Measurements from ENCODE around the gene SFTPA1. TPM values are rescaled to one million over a fixed set of nuclear protein-coding genes. Genes with fewer than 3 reads are reported as not detected.
"Not testable (repeated sequence)": the region's sequence is repeated elsewhere in the genome, so short reads cannot be mapped to it uniquely, and the experiment has no call there.

Gene SFTPA1
- polyA plus RNA-seq, 1 experiment = not detected

DNA sequence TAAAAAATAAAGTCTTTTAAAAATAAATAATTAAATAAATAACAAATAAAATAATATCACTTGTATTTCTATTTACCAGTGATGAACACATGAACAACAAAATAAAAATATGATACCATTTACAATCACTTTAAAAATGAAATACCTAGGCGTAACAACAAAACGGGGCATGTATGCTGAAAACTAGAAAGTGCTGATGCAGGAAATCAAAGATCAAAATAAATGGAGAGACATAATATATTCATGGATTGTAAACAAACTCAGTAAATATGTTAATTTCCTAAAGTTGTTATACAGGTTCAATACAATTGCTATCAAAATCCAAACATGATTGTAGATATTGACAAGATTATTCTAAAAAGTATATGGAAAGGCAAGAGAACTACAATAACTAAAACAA is 31.4 kb upstream of the SFTPA1 start:
- ChIA-PET CTCF (no interaction called here), POLR2A (no interaction called here)
- Histone ChIP-seq H3K4me3 (ENCODE audit: low read depth, low read length) (no peak overlapping the region), H3K9me3 (ENCODE audit: control insufficient read depth, insufficient read depth, low read length) (no peaks in the 10 kb centered on the region), H3K27me3 (ENCODE audit: control insufficient read depth, insufficient read depth, low read length) (peaks cover 13% of the 10 kb centered on the region), H3K27ac (ENCODE audit: low read depth, low read length) (no peak overlapping the region)
- no peak for DNase-seq (ENCODE audit: low read depth, low spot score)
- TF ChIP-seq CTCF (IDR thresholded peaks at IDR 0.05; ENCODE audit: low read depth, low read length) = no peak

DNA sequence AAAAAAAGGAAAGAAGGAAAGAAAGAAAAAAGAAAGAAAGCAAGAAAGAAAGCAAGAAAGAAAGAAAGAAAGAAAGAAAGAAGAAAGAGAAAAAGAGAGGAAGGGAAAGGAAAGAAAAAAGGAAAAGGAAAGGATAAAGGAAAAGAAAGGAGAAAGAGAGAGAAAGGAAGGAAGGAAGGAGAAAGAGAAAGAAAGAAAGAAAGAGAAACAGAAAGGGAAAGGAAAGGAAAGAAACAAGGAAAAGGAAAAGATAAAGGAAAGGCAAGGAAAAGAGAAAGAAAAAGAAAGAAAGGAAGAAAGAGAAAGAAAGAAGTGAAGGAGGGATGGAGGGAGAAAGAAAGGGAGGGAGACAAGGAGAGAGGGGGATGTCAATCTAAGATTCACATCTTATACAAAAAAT is 29.7 kb upstream of the SFTPA1 start:
- H3K27me3 ChIP-seq (ENCODE audit: control insufficient read depth, insufficient read depth, low read length) = peaks cover 23% of the 10 kb centered on the region
- no peaks in the 10 kb centered on the region for H3K9me3 ChIP-seq (ENCODE audit: control insufficient read depth, insufficient read depth, low read length)
- H3K4me3 ChIP-seq (ENCODE audit: low read depth, low read length) = no peak overlapping the region
- POLR2A ChIA-PET = no interaction called here
- TF ChIP-seq CTCF (IDR thresholded peaks at IDR 0.05; ENCODE audit: low read depth, low read length) = no peak
- no peak for DNase-seq (ENCODE audit: low read depth, low spot score)
- CTCF ChIA-PET = no interaction called here
- H3K27ac ChIP-seq (ENCODE audit: low read depth, low read length) = no peak overlapping the region

DNA sequence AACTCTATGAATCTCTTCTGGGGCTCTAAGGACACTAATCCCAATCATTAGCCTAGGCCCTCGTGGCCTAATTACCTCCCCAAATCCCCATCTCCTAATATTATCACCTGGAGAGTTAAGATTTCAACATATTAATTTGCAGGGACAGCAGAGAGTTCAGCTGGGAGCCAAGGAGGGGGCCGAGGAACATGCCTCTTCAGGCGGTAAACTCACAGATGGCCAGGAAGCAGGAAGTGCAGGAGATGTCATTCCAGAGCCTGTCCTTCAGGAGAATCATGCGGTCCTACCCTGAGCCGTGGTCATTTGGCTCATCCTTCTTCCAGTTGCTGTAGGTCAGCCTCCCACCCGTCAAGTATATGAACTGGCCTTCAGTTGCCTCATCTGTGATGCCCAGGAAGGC is 28.6 kb upstream of the SFTPA1 start:
- Histone ChIP-seq H3K27me3 (ENCODE audit: control insufficient read depth, insufficient read depth, low read length) (peaks cover 26% of the 10 kb centered on the region), H3K4me3 (ENCODE audit: low read depth, low read length) (no peak overlapping the region), H3K9me3 (ENCODE audit: control insufficient read depth, insufficient read depth, low read length) (no peaks in the 10 kb centered on the region), H3K27ac (ENCODE audit: low read depth, low read length) (no peak overlapping the region)
- DNase-seq (ENCODE audit: low read depth, low spot score) = no peak
- ChIA-PET POLR2A (no interaction called here), CTCF (no interaction called here)
- no peak for TF ChIP-seq CTCF (IDR thresholded peaks at IDR 0.05; ENCODE audit: low read depth, low read length)

DNA sequence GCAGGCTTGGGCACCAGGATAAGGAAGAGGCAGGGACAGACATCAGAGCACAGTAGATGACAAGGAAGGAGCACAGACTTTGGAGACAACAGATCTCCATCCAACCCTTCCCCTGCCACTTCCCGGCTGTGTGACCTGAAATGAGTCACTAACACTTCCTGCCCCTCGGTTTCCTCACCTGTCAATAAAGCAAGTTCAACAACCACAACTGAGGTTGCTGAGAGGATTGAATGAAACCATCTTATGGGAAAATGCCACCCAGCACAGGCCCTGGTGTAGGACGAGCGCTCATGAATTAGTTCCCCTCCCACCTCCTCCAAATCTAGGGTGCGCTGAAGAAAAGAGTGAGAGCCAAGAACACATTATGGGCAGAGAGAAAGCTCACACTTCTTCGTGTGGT is 27.8 kb upstream of the SFTPA1 start:
- H3K9me3 ChIP-seq (ENCODE audit: control insufficient read depth, insufficient read depth, low read length); DNase-seq (ENCODE audit: low read depth, low spot score); H3K27ac ChIP-seq (ENCODE audit: low read depth, low read length); H3K4me3 ChIP-seq (ENCODE audit: low read depth, low read length); POLR2A ChIA-PET; CTCF ChIA-PET: not testable (repeated sequence)
- peaks cover 26% of the 10 kb centered on the region for H3K27me3 ChIP-seq (ENCODE audit: control insufficient read depth, insufficient read depth, low read length)

GRCh38 chr10:79583488-79584024 is 27.2 kb upstream of the SFTPA1 start:
- Histone ChIP-seq H3K9me3 (ENCODE audit: control insufficient read depth, insufficient read depth, low read length) (no peaks in the 10 kb centered on the region), H3K4me3 (ENCODE audit: low read depth, low read length) (no peak overlapping the region), H3K27ac (ENCODE audit: low read depth, low read length) (no peak overlapping the region), H3K27me3 (ENCODE audit: control insufficient read depth, insufficient read depth, low read length) (peaks cover 26% of the 10 kb centered on the region)
- no peak for DNase-seq (ENCODE audit: low read depth, low spot score)
- ChIA-PET POLR2A (no interaction called here), CTCF (no interaction called here)
- no peak for TF ChIP-seq CTCF (IDR thresholded peaks at IDR 0.05; ENCODE audit: low read depth, low read length)

Measured in AG04450 (cell line).